HepG2 (cell line): ENCODE results near the gene SALL4. TPM values are rescaled to one million over a fixed set of nuclear protein-coding genes. Genes with fewer than 3 reads are reported as not detected.
A peak's percentile ranks its signal among the peaks of the same experiment; 100 is the strongest.

ENCODE experiments used
- BCL6 ChIP-seq: IDR thresholded peaks from 2 replicates; pipeline ENCODE4 v1.6.1; 2016; ENCODE audit warnings: missing genetic modification reagents, missing compliant biosample characterization
- ISX ChIP-seq: sonication (generic); formaldehyde crosslinking; conservative IDR thresholded peaks from 2 replicates; pipeline ENCODE4 v1.5.0; 2020; ENCODE audit warnings: missing genetic modification reagents
- KDM1A ChIP-seq: IDR thresholded peaks from 2 replicates; pipeline ENCODE4 v1.6.1; 2016; ENCODE audit warnings: missing compliant biosample characterization
- MBD4 ChIP-seq: IDR thresholded peaks from 2 replicates; pipeline ENCODE4 v1.6.1; 2012; ENCODE audit warnings: low read length, inconsistent platforms, borderline replicate concordance
- MIXL1 ChIP-seq: IDR thresholded peaks from 2 replicates; pipeline ENCODE4 v1.6.1; 2016
- MZF1 ChIP-seq: sonication (generic); formaldehyde crosslinking; IDR thresholded peaks from 2 replicates; pipeline ENCODE4 v1.8.1; 2023; ENCODE audit warnings: mild to moderate bottlenecking, missing genetic modification reagents, borderline replicate concordance
- RBM39 ChIP-seq: fragments of 200-400 bp; formaldehyde crosslinking; IDR thresholded peaks from one replicate; pipeline ENCODE4 v1.6.1; 2018; ENCODE audit warnings: antibody characterized with exemption, mild to moderate bottlenecking, low read depth, low read length; ENCODE audit not compliant: poor library complexity, severe bottlenecking
- YEATS2 ChIP-seq: sonication (generic); formaldehyde crosslinking; IDR thresholded peaks from 2 replicates; pipeline ENCODE4 v1.4.0; 2020; ENCODE audit warnings: missing genetic modification reagents, borderline replicate concordance
- ZFY ChIP-seq: sonication (generic); formaldehyde crosslinking; IDR thresholded peaks from 2 replicates; pipeline ENCODE4 v1.4.0; 2020; ENCODE audit warnings: missing genetic modification reagents
- ZKSCAN5 ChIP-seq: sonication (generic); formaldehyde crosslinking; IDR thresholded peaks from 2 replicates; pipeline ENCODE4 v1.5.1; 2020; ENCODE audit warnings: mild to moderate bottlenecking, missing genetic modification reagents
- ZKSCAN8 ChIP-seq: IDR thresholded peaks from 2 replicates; pipeline ENCODE4 v1.6.1; 2016; ENCODE audit warnings: borderline replicate concordance, missing genetic modification reagents, missing compliant biosample characterization
- ZNF225 ChIP-seq: sonication (generic); formaldehyde crosslinking; IDR thresholded peaks from 2 replicates; pipeline ENCODE4 v1.4.0; 2020; ENCODE audit warnings: mild to moderate bottlenecking, missing genetic modification reagents
- ZNF570 ChIP-seq: sonication (generic); formaldehyde crosslinking; IDR thresholded peaks from 2 replicates; pipeline ENCODE4 v1.4.0; 2020; ENCODE audit warnings: mild to moderate bottlenecking, missing genetic modification reagents, borderline replicate concordance
- ZNF782 ChIP-seq: sonication (generic); formaldehyde crosslinking; IDR thresholded peaks from 2 replicates; pipeline ENCODE4 v1.4.0; 2020; ENCODE audit warnings: missing genetic modification reagents, mild to moderate bottlenecking, borderline replicate concordance
- ZNF792 ChIP-seq: IDR thresholded peaks from 2 replicates; pipeline ENCODE4 v1.6.1; 2016
- ZSCAN9 ChIP-seq: IDR thresholded peaks from 2 replicates; pipeline ENCODE4 v1.6.1; 2016; ENCODE audit warnings: borderline replicate concordance
- polyA plus RNA-seq, 8 experiments: library from polyadenylated mRNA; depleted of rRNA in 3 of 8; stranded (reverse) in 7 of 8; unstranded in 1 of 8; fragments of >200 nt; fragmentation: Illumina TruSeq in 4 of 8; extraction: Trizol in 4 of 8; gene quantifications; 2 replicates each; pipeline versions ENCODE4 v1.2.1 to v1.2.3, GENCODE V29; 2011 to 2016; ENCODE audit warnings: low read depth in 4 of 8, missing spikeins in 1 of 8, mixed read lengths in 1 of 8; ENCODE audit not compliant: insufficient read depth in 1 of 8
- total RNA-seq, 5 experiments: library from RNA; depleted of rRNA; stranded (reverse); fragments of >200 nt; fragmentation: Illumina TruSeq; extraction: Trizol; gene quantifications; 2 replicates each; pipeline ENCODE4 v1.2.3, GENCODE V29; 2016; ENCODE audit warnings: low read depth in 1 of 5
- TF ChIP-seq, protein P1 (sequence below): sonication (generic); formaldehyde crosslinking; IDR thresholded peaks from 2 replicates; pipeline ENCODE4 v1.4.0; 2020; ENCODE audit warnings: missing genetic modification reagents
- TF ChIP-seq, protein P2 (sequence below): sonication (generic); formaldehyde crosslinking; IDR thresholded peaks from 2 replicates; pipeline ENCODE4 v1.4.0; 2020; ENCODE audit warnings: missing genetic modification reagents
- TF ChIP-seq, protein P3 (sequence below): sonication (generic); formaldehyde crosslinking; IDR thresholded peaks from 2 replicates; pipeline ENCODE4 v1.4.0; 2020; ENCODE audit warnings: low read depth, mild to moderate bottlenecking, missing genetic modification reagents
- TF ChIP-seq, protein P4 (sequence below): sonication (generic); formaldehyde crosslinking; IDR thresholded peaks from 2 replicates; pipeline ENCODE4 v1.4.0; 2020; ENCODE audit warnings: missing genetic modification reagents

The SALL4 gene
- total and polyA plus RNA-seq, 2 of the 13 experiments (the other 11 are each of a cell fraction or from before 2014, with no cell fraction given): 0.33 to 1.8 TPM

DNA sequence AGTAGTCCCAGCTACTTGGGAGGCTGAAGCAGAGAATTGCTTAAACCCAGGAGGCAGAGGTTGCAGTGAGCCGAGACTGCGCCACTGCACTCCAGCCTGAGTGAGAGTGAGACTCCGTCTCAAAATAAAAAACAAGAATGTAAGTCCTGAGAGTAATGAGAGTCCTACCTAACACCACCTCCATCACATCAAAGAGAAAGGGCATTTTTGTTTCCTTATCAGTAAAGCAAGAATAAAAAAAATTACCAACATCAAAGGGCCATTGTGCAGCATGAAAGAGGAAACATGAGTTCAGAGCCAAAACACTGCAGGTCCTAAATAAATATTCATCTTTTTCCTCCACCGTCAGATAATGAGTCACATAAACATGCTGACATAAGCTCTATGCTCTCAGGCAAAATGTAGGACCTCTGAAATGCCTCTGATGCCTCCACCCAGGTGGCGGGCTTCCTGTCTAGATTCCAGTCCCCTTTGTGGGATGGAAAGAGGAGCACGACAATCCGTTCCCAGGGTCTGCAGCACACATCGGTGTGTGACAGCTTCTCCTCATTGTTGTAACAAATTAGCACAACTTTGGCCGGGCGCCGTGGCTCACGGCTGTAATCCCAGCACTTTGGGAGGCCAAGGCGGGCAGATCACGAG, 41.3 kb downstream of the SALL4 start (continued):
- TF ChIP-seq, protein P1, sequence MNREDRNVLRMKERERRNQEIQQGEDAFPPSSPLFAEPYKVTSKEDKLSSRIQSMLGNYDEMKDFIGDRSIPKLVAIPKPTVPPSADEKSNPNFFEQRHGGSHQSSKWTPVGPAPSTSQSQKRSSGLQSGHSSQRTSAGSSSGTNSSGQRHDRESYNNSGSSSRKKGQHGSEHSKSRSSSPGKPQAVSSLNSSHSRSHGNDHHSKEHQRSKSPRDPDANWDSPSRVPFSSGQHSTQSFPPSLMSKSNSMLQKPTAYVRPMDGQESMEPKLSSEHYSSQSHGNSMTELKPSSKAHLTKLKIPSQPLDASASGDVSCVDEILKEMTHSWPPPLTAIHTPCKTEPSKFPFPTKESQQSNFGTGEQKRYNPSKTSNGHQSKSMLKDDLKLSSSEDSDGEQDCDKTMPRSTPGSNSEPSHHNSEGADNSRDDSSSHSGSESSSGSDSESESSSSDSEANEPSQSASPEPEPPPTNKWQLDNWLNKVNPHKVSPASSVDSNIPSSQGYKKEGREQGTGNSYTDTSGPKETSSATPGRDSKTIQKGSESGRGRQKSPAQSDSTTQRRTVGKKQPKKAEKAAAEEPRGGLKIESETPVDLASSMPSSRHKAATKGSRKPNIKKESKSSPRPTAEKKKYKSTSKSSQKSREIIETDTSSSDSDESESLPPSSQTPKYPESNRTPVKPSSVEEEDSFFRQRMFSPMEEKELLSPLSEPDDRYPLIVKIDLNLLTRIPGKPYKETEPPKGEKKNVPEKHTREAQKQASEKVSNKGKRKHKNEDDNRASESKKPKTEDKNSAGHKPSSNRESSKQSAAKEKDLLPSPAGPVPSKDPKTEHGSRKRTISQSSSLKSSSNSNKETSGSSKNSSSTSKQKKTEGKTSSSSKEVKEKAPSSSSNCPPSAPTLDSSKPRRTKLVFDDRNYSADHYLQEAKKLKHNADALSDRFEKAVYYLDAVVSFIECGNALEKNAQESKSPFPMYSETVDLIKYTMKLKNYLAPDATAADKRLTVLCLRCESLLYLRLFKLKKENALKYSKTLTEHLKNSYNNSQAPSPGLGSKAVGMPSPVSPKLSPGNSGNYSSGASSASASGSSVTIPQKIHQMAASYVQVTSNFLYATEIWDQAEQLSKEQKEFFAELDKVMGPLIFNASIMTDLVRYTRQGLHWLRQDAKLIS: 0 out of 2 replicates have a peak, but pooled peaks have one; percentile 56
- no peak for TF ChIP-seq ZNF570 (CRISPR knock-in tag)
- peak; percentile 60; the same call in 1 of the 2 replicates for TF ChIP-seq YEATS2
- TF ChIP-seq ZNF225 (CRISPR knock-in tag): no peak
- peak; percentile 63; the same call in 1 of the 2 replicates for TF ChIP-seq ZNF782
- no peak; the same call in 1 of the 2 replicates for TF ChIP-seq KDM1A (CRISPR knock-in tag)
- TF ChIP-seq ZNF792 (CRISPR knock-in tag): no peak; the same call in 1 of the 2 replicates
- peak; percentile 70 for TF ChIP-seq MIXL1 (CRISPR knock-in tag)
- TF ChIP-seq MBD4: peak; percentile 56; the same call in 1 of the 2 replicates
- TF ChIP-seq ZSCAN9 (CRISPR knock-in tag): peak; percentile 46; the same call in 1 of the 2 replicates
- TF ChIP-seq MZF1 (CRISPR knock-in tag): no peak
- TF ChIP-seq ZFY (CRISPR knock-in tag): no peak
- TF ChIP-seq, protein P2, sequence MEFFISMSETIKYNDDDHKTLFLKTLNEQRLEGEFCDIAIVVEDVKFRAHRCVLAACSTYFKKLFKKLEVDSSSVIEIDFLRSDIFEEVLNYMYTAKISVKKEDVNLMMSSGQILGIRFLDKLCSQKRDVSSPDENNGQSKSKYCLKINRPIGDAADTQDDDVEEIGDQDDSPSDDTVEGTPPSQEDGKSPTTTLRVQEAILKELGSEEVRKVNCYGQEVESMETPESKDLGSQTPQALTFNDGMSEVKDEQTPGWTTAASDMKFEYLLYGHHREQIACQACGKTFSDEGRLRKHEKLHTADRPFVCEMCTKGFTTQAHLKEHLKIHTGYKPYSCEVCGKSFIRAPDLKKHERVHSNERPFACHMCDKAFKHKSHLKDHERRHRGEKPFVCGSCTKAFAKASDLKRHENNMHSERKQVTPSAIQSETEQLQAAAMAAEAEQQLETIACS (CRISPR knock-in tag): no peak
- peak; percentile 81 for TF ChIP-seq BCL6 (CRISPR knock-in tag)
- no peak for TF ChIP-seq RBM39
- no peak for TF ChIP-seq ZKSCAN5 (CRISPR knock-in tag)
- TF ChIP-seq ZKSCAN8 (CRISPR knock-in tag): peak; percentile 88; the same call in 1 of the 2 replicates
- TF ChIP-seq ISX (CRISPR knock-in tag): no peak
- TF ChIP-seq, protein P3, sequence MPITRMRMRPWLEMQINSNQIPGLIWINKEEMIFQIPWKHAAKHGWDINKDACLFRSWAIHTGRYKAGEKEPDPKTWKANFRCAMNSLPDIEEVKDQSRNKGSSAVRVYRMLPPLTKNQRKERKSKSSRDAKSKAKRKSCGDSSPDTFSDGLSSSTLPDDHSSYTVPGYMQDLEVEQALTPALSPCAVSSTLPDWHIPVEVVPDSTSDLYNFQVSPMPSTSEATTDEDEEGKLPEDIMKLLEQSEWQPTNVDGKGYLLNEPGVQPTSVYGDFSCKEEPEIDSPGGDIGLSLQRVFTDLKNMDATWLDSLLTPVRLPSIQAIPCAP: no peak
- TF ChIP-seq, protein P4, sequence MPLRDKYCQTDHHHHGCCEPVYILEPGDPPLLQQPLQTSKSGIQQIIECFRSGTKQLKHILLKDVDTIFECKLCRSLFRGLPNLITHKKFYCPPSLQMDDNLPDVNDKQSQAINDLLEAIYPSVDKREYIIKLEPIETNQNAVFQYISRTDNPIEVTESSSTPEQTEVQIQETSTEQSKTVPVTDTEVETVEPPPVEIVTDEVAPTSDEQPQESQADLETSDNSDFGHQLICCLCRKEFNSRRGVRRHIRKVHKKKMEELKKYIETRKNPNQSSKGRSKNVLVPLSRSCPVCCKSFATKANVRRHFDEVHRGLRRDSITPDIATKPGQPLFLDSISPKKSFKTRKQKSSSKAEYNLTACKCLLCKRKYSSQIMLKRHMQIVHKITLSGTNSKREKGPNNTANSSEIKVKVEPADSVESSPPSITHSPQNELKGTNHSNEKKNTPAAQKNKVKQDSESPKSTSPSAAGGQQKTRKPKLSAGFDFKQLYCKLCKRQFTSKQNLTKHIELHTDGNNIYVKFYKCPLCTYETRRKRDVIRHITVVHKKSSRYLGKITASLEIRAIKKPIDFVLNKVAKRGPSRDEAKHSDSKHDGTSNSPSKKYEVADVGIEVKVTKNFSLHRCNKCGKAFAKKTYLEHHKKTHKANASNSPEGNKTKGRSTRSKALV (CRISPR knock-in tag): no peak
